H9 (cell line): ENCODE measurements around the gene A1BG. TPM values are rescaled to one million over a fixed set of nuclear protein-coding genes. Genes with fewer than 3 reads are reported as not detected.

Experiments used
- DNase-seq: peaks from one replicate; pipeline ENCODE4 v3.0.0-alpha.2; 2017
- H2AFZ ChIP-seq: one replicate; pipeline ENCODE4 v1.6.1; 2013; ENCODE audit warnings: mild to moderate bottlenecking, low read length, control low read depth, moderate library complexity
- H2AK5ac ChIP-seq: 2 replicates; pipeline ENCODE4 v1.6.1; 2013; ENCODE audit warnings: low read length, control low read depth, mixed read lengths; ENCODE audit not compliant: insufficient read length
- H2BK120ac ChIP-seq: one replicate; pipeline ENCODE4 v1.6.1; 2013; ENCODE audit warnings: low read depth, mild to moderate bottlenecking, low read length, control low read depth, inconsistent platforms; ENCODE audit not compliant: poor library complexity, severe bottlenecking
- H2BK12ac ChIP-seq: 2 replicates; pipeline ENCODE4 v1.6.1; 2013; ENCODE audit warnings: low read length, control low read depth, mixed read lengths, low read depth; ENCODE audit not compliant: insufficient read length
- H2BK15ac ChIP-seq: 2 replicates; pipeline ENCODE4 v1.6.1; 2013; ENCODE audit warnings: low read depth, low read length, control low read depth
- H2BK20ac ChIP-seq: one replicate; pipeline ENCODE4 v1.6.1; 2013; ENCODE audit warnings: low read depth, mild to moderate bottlenecking, low read length, control low read depth, inconsistent platforms; ENCODE audit not compliant: poor library complexity, severe bottlenecking
- H2BK5ac ChIP-seq: 2 replicates; pipeline ENCODE4 v1.6.1; 2013; ENCODE audit warnings: low read length, control low read depth, mixed read lengths; ENCODE audit not compliant: insufficient read length
- H3K14ac ChIP-seq: 2 replicates; pipeline ENCODE4 v1.6.1; 2013; ENCODE audit warnings: low read length, control low read depth; ENCODE audit not compliant: insufficient read depth
- H3K18ac ChIP-seq: 2 replicates; pipeline ENCODE4 v1.6.1; 2013; ENCODE audit warnings: low read depth, mild to moderate bottlenecking, mixed read lengths, low read length, control low read depth; ENCODE audit not compliant: insufficient read length
- H3K23ac ChIP-seq: 2 replicates; pipeline ENCODE4 v1.6.1; 2013; ENCODE audit warnings: low read length, control low read depth, mixed read lengths, low read depth; ENCODE audit not compliant: insufficient read length
- H3K23me2 ChIP-seq: 2 replicates; pipeline ENCODE4 v1.6.1; 2013; ENCODE audit warnings: low read depth, mild to moderate bottlenecking, mixed read lengths, low read length, control low read depth; ENCODE audit not compliant: insufficient read length, poor library complexity, severe bottlenecking
- H3K27ac ChIP-seq: 2 replicates; pipeline ENCODE4 v1.5.1; 2013; ENCODE audit warnings: low read length, control low read depth, mixed read lengths, low read depth; ENCODE audit not compliant: insufficient read length
- H3K27me3 ChIP-seq: 2 replicates; pipeline ENCODE4 v1.6.1; 2013; ENCODE audit warnings: low read length, control low read depth, inconsistent platforms; ENCODE audit not compliant: insufficient read depth
- H3K4ac ChIP-seq: 2 replicates; pipeline ENCODE4 v1.6.1; 2013; ENCODE audit warnings: low read depth, mild to moderate bottlenecking, control low read depth, inconsistent platforms, low read length, moderate library complexity
- H3K4me1 ChIP-seq: 2 replicates; pipeline ENCODE4 v1.6.1; 2013; ENCODE audit warnings: low read length, control low read depth, inconsistent platforms; ENCODE audit not compliant: insufficient read depth
- H3K4me2 ChIP-seq: 2 replicates; pipeline ENCODE4 v1.6.1; 2013; ENCODE audit warnings: low read length, control low read depth, mixed read lengths; ENCODE audit not compliant: insufficient read length, insufficient read depth
- H3K56ac ChIP-seq: 2 replicates; pipeline ENCODE4 v1.6.1; 2013; ENCODE audit warnings: low read depth, mild to moderate bottlenecking, mixed read lengths, low read length, control low read depth; ENCODE audit not compliant: insufficient read length
- H3K79me1 ChIP-seq: 2 replicates; pipeline ENCODE4 v1.6.1; 2013; ENCODE audit warnings: low read depth, mild to moderate bottlenecking, moderate library complexity, low read length, control low read depth, inconsistent platforms; ENCODE audit not compliant: insufficient read depth, poor library complexity, severe bottlenecking
- H3K79me2 ChIP-seq: 2 replicates; pipeline ENCODE4 v1.6.1; 2013; ENCODE audit warnings: low read length, control low read depth, inconsistent platforms; ENCODE audit not compliant: insufficient read depth
- H3K9ac ChIP-seq: 2 replicates; pipeline ENCODE4 v1.6.1; 2013; ENCODE audit warnings: low read length, control low read depth, mixed read lengths; ENCODE audit not compliant: insufficient read length; ENCODE audit errors: extremely low read depth
- H3K9me3 ChIP-seq: one replicate; pipeline ENCODE4 v1.6.1; 2013; ENCODE audit warnings: low read depth, low read length, inconsistent platforms; ENCODE audit not compliant: control insufficient read depth
- H3T11ph ChIP-seq: one replicate; pipeline ENCODE4 v1.6.1; 2013; ENCODE audit warnings: mild to moderate bottlenecking, low read length, control low read depth, inconsistent platforms
- H4K20me1 ChIP-seq: one replicate; pipeline ENCODE4 v1.6.1; 2013; ENCODE audit not compliant: control insufficient read depth, insufficient read length, insufficient read depth
- H4K5ac ChIP-seq: 2 replicates; pipeline ENCODE4 v1.6.1; 2013; ENCODE audit warnings: low read depth, mild to moderate bottlenecking, mixed read lengths, low read length, control low read depth; ENCODE audit not compliant: insufficient read length
- H4K8ac ChIP-seq: replicated peaks from 2 replicates; pipeline ENCODE4 v1.6.1; 2013; ENCODE audit warnings: low read length, control low read depth, mixed read lengths, low read depth; ENCODE audit not compliant: insufficient read length
- H4K91ac ChIP-seq: 2 replicates; pipeline ENCODE4 v1.6.1; 2013; ENCODE audit warnings: low read depth, mild to moderate bottlenecking, moderate library complexity, mixed read lengths, low read length, control low read depth; ENCODE audit not compliant: insufficient read length
- H3K27ac Mint-ChIP-seq, 3 experiments: 2 replicates in 2 of 3; 3 replicates in 1 of 3; pipeline ENCODE4 v1.8.0; 2020 to 2021; ENCODE audit warnings: mixed read lengths in 3 of 3, mild to moderate bottlenecking in 1 of 3, moderate library complexity in 1 of 3
- H3K27me3 Mint-ChIP-seq: 2 replicates; pipeline ENCODE4 v1.8.0; 2021; ENCODE audit warnings: low read depth, mild to moderate bottlenecking, moderate library complexity, mixed read lengths
- H3K36me3 Mint-ChIP-seq, 3 experiments: 2 replicates in 2 of 3; 3 replicates in 1 of 3; pipeline ENCODE4 v1.8.0; 2020 to 2021; ENCODE audit warnings: low read depth in 3 of 3, mixed read lengths in 3 of 3; ENCODE audit not compliant: insufficient read depth in 1 of 3
- H3K4me1 Mint-ChIP-seq, 2 experiments: 2 replicates each; pipeline ENCODE4 v1.8.0; 2020; ENCODE audit warnings: mixed read lengths in 2 of 2
- H3K4me3 Mint-ChIP-seq, 2 experiments: 2 replicates in 1 of 2; 3 replicates in 1 of 2; pipeline ENCODE4 v1.8.0; 2020 to 2021; ENCODE audit warnings: mild to moderate bottlenecking in 2 of 2, mixed read lengths in 2 of 2, moderate library complexity in 1 of 2
- H3K9me3 Mint-ChIP-seq, 2 experiments: 2 replicates in 1 of 2; 3 replicates in 1 of 2; pipeline ENCODE4 v1.8.0; 2020; ENCODE audit warnings: mild to moderate bottlenecking in 2 of 2, mixed read lengths in 2 of 2, moderate library complexity in 1 of 2
- CTCF ChIP-seq: fragments of 200-600 bp; sonication (generic); conservative IDR thresholded peaks from 3 replicates; pipeline ENCODE4 v1.8.0; 2021; ENCODE audit warnings: antibody characterized with exemption, mild to moderate bottlenecking
- WGBS: extraction: QIAGEN DNeasy Blood & Tissue Kit; methylation state at CpG from one replicate; pipeline ENCODE4 v1.1.7; 2013; ENCODE audit warnings: missing lambda C conversion rate, low lambda C conversion rate, mixed read lengths; ENCODE audit not compliant: insufficient read length; ENCODE audit errors: extremely low coverage; 5-methylcytosine and 5-hydroxymethylcytosine counted together
- total RNA-seq: library from RNA; stranded (reverse); gene quantifications from 2 replicates; pipeline ENCODE4 v1.2.1, GENCODE V29; 2021

A1BG gene
- total RNA-seq, 1 experiment from 2014 or later, result 17.4 TPM

- H3K27ac Mint-ChIP-seq, result peak overlapping the region in 2 of 3 experiments; percentile 20 to 64; a peak in 1 of 7 replicates
- Histone ChIP-seq H2BK5ac (no peak overlapping the region), H3K79me1 (no peaks in the 10 kb centered on the region), H3T11ph (no peak overlapping the region), H3K4me2 (no peak overlapping the region), H3K4me1 (no peaks in the 10 kb centered on the region), H3K27ac (no peak overlapping the region), H3K4ac (no peak overlapping the region), H2BK15ac (no peak overlapping the region), H4K5ac (no peak overlapping the region), H3K23ac (no peak overlapping the region), H3K27me3 (no peaks in the 10 kb centered on the region), H3K9me3 (no peaks in the 10 kb centered on the region), H3K56ac (no peak overlapping the region), H3K18ac (no peak overlapping the region), H2AFZ (no peak overlapping the region), H2BK20ac (no peak overlapping the region), H4K20me1 (no peaks in the 10 kb centered on the region), H3K14ac (no peak overlapping the region), H4K8ac (no peak overlapping the region), H4K91ac (no peak overlapping the region), H3K79me2 (no peaks in the 10 kb centered on the region), H3K9ac (no peak overlapping the region), H2BK120ac (no peak overlapping the region), H2AK5ac (no peak overlapping the region), H3K23me2 (no peaks in the 10 kb centered on the region), H2BK12ac (no peak overlapping the region)
- no peaks in the 10 kb centered on the region; a peak in 1 of 5 replicates for H3K9me3 Mint-ChIP-seq
- no CpG with 5 or more reads among the region's 19 CpGs for WGBS
- no peaks in the 10 kb centered on the region for H3K4me1 Mint-ChIP-seq
- no peak for DNase-seq
- peaks cover 14 to 26% (median 21%) of the 10 kb centered on the region in 3 experiments; a peak in 6 of 7 replicates for H3K36me3 Mint-ChIP-seq
- H3K4me3 Mint-ChIP-seq, result no peak overlapping the region
- TF ChIP-seq CTCF, result no peak
- no peaks in the 10 kb centered on the region for H3K27me3 Mint-ChIP-seq
Measured at GRCh38 chr19:58334691-58335249, 18.5 kb downstream of the A1BG start.
